IMR-90 (cell line): ENCODE measurements around the gene PRR23B. TPM values are rescaled to one million over a fixed set of nuclear protein-coding genes. Genes with fewer than 3 reads are reported as not detected.

Experiments
- ATAC-seq: fragments of 200-7000 bp; cut with Tn5 transposase; 2 replicates; pipeline ENCODE4 v1.9.1; 2020; ENCODE audit warnings: low read depth, mild to moderate bottlenecking, moderate library complexity
- BruUV-seq: library from RNA; stranded (reverse); fragments of 400-500 nt; replicated peaks from 2 replicates; lab custom pipeline; 2021; lab: Mats Ljungman, UMichigan
- CTCF ChIA-PET: fragments of 300-600 bp; formaldehyde crosslinking; extraction: SDS; loops from one replicate; lab custom pipeline; 2021; ENCODE audit warnings: antibody characterized with exemption; lab: Yijun Ruan, JAX
- POLR2A ChIA-PET: fragments of 300-600 bp; sonication (Branson Sonifier 250); formaldehyde crosslinking; loops from one replicate; lab custom pipeline; 2022; ENCODE audit warnings: antibody characterized with exemption; ENCODE audit not compliant: unreplicated experiment; lab: Charles Lee
- DNase-seq: peaks from one replicate; pipeline ENCODE4 v3.0.0; 2013
- H2AFZ ChIP-seq: replicated peaks from 2 replicates; pipeline ENCODE3; 2013; ENCODE audit warnings: low read length, mild to moderate bottlenecking; ENCODE audit not compliant: poor library complexity
- H2AK5ac ChIP-seq: 2 replicates; pipeline ENCODE4 v1.6.1; 2013; ENCODE audit warnings: low read depth, low read length, inconsistent platforms
- H2AK9ac ChIP-seq: replicated peaks from 2 replicates; pipeline ENCODE3; 2013; ENCODE audit warnings: mild to moderate bottlenecking, low read depth, low read length, moderate library complexity; ENCODE audit not compliant: poor library complexity
- H2BK120ac ChIP-seq: 2 replicates; pipeline ENCODE4 v1.6.1; 2013; ENCODE audit warnings: low read depth, low read length, inconsistent platforms
- H2BK15ac ChIP-seq: 3 replicates; pipeline ENCODE4 v1.6.1; 2013; ENCODE audit warnings: low read depth, low read length, inconsistent platforms
- H2BK20ac ChIP-seq: 2 replicates; pipeline ENCODE4 v1.6.1; 2013; ENCODE audit warnings: low read depth, mild to moderate bottlenecking, inconsistent platforms, low read length, moderate library complexity
- H2BK5ac ChIP-seq: 2 replicates; pipeline ENCODE4 v1.6.1; 2013; ENCODE audit warnings: mild to moderate bottlenecking, low read depth, low read length, inconsistent platforms; ENCODE audit not compliant: poor library complexity, severe bottlenecking
- H3K14ac ChIP-seq: replicated peaks from 2 replicates; pipeline ENCODE4 v1.6.1; 2013; ENCODE audit warnings: low read depth, low read length, inconsistent platforms
- H3K18ac ChIP-seq: 2 replicates; pipeline ENCODE4 v1.6.1; 2013; ENCODE audit warnings: low read depth, low read length, control low read depth
- H3K23ac ChIP-seq: 2 replicates; pipeline ENCODE4 v1.6.1; 2013; ENCODE audit warnings: low read depth, low read length, inconsistent platforms
- H3K27ac ChIP-seq: 2 replicates; pipeline ENCODE4 v1.5.1; 2013; ENCODE audit warnings: mild to moderate bottlenecking, control low read depth, low read length; ENCODE audit not compliant: insufficient read depth
- H3K27me3 ChIP-seq: 2 replicates; pipeline ENCODE4 v1.6.1; 2013; ENCODE audit warnings: low read length; ENCODE audit not compliant: control insufficient read depth, insufficient read depth
- H3K36me3 ChIP-seq: 2 replicates; pipeline ENCODE4 v1.6.1; 2013; ENCODE audit warnings: low read length, mixed read lengths; ENCODE audit not compliant: control insufficient read depth, insufficient read depth
- H3K4ac ChIP-seq: 2 replicates; pipeline ENCODE4 v1.6.1; 2013; ENCODE audit warnings: low read depth, low read length, inconsistent platforms
- H3K4me1 ChIP-seq: 2 replicates; pipeline ENCODE4 v1.6.1; 2013; ENCODE audit warnings: low read length, mixed read lengths; ENCODE audit not compliant: control insufficient read depth, insufficient read depth
- H3K4me2 ChIP-seq: 2 replicates; pipeline ENCODE4 v1.6.1; 2013; ENCODE audit warnings: low read depth, mild to moderate bottlenecking, control low read depth, low read length, moderate library complexity
- H3K4me3 ChIP-seq: 2 replicates; pipeline ENCODE4 v1.5.1; 2013; ENCODE audit warnings: low read depth, mild to moderate bottlenecking, control low read depth, low read length, moderate library complexity; ENCODE audit not compliant: insufficient read depth
- H3K56ac ChIP-seq: 2 replicates; pipeline ENCODE4 v1.6.1; 2013; ENCODE audit warnings: low read length, inconsistent platforms; ENCODE audit not compliant: insufficient read depth; ENCODE audit errors: extremely low read depth
- H3K79me1 ChIP-seq, 2 experiments: 2 replicates each; pipeline ENCODE4 v1.6.1; 2013; ENCODE audit warnings: low read length in 2 of 2, inconsistent platforms in 1 of 2, low read depth in 1 of 2
- H3K9ac ChIP-seq: 2 replicates; pipeline ENCODE4 v1.6.1; 2013; ENCODE audit warnings: low read depth, low read length, control low read depth
- H3K9me1 ChIP-seq: 2 replicates; pipeline ENCODE4 v1.6.1; 2013; ENCODE audit warnings: low read length, inconsistent platforms; ENCODE audit not compliant: insufficient read depth
- H3K9me3 ChIP-seq: 2 replicates; pipeline ENCODE4 v1.6.1; 2013; ENCODE audit warnings: low read length; ENCODE audit not compliant: control insufficient read depth, insufficient read depth
- H4K20me1 ChIP-seq: 2 replicates; pipeline ENCODE4 v1.6.1; 2013; ENCODE audit warnings: low read length, inconsistent platforms; ENCODE audit not compliant: insufficient read depth
- H4K5ac ChIP-seq: 2 replicates; pipeline ENCODE4 v1.6.1; 2013; ENCODE audit warnings: mild to moderate bottlenecking, low read depth, low read length, control low read depth
- H4K8ac ChIP-seq, 2 experiments: 2 replicates each; pipeline ENCODE4 v1.6.1; 2013; ENCODE audit warnings: low read depth in 2 of 2, low read length in 2 of 2, control low read depth in 1 of 2, inconsistent platforms in 1 of 2
- H4K91ac ChIP-seq: 2 replicates; pipeline ENCODE4 v1.6.1; 2013; ENCODE audit warnings: low read depth, low read length, inconsistent platforms; ENCODE audit not compliant: insufficient read depth
- CEBPB ChIP-seq: IDR thresholded peaks from 2 replicates; pipeline ENCODE4 v1.6.1; 2012; ENCODE audit warnings: low read depth, low read length, improper control_type of control experiment
- MXI1 ChIP-seq: IDR thresholded peaks from 2 replicates; pipeline ENCODE4 v1.6.1; 2012; ENCODE audit warnings: low read depth, mild to moderate bottlenecking, low read length, moderate library complexity, borderline replicate concordance
- NFE2L2 ChIP-seq: fragments of 150-350 bp; IDR thresholded peaks from 2 replicates; pipeline ENCODE4 v1.6.1; 2016; ENCODE audit warnings: low read depth, mild to moderate bottlenecking, low read length
- WGBS, 2 experiments: methylation state at CpG; one replicate each; pipeline versions ENCODE4 v1.1.5 to v1.1.7; 2013; ENCODE audit warnings: missing lambda C conversion rate in 2 of 2; ENCODE audit not compliant: insufficient read length in 1 of 2; ENCODE audit errors: extremely low coverage in 2 of 2; 5-methylcytosine and 5-hydroxymethylcytosine counted together
- dilution Hi-C: fragments of 300-500 bp; cut with HindIII; formaldehyde crosslinking; loops from one replicate; pipeline ENCODE4 v1.14.3; 2018; ENCODE audit warnings: low sequenced_read_pairs; ENCODE audit not compliant: unreplicated experiment
- in situ Hi-C: fragments of 300-500 bp; cut with MboI; formaldehyde crosslinking; loops from 3 replicates; pipeline ENCODE4 v1.14.3; 2019; ENCODE audit warnings: low sequenced_read_pairs, inconsistent platforms, mixed read lengths
- intact Hi-C: fragments of 100-400 bp; cut with micrococcal nuclease; formaldehyde crosslinking; loops from 2 replicates; pipeline ENCODE4 v1.10.0; 2022
- polyA plus RNA-seq, 3 experiments: library from polyadenylated mRNA; depleted of rRNA; stranded (reverse); fragments of >200 nt; gene quantifications; 2 replicates each; pipeline ENCODE4 v1.2.3, GENCODE V29; 2012; ENCODE audit warnings: low replicate concordance in 1 of 3
- total RNA-seq: library from RNA; depleted of rRNA; stranded (reverse); fragments of >200 nt; gene quantifications from 2 replicates; pipeline ENCODE4 v1.2.3, GENCODE V29; 2012
- TF ChIP-seq, protein P1 (sequence below): conservative IDR thresholded peaks from 2 replicates; pipeline ENCODE4 v1.5.1; 2012; ENCODE audit warnings: mild to moderate bottlenecking, low read depth, low read length, improper control_type of control experiment

Gene PRR23B
- total and polyA plus RNA-seq, 2 of the 4 experiments (the other 2 are of a cell fraction), result not detected

DNA sequence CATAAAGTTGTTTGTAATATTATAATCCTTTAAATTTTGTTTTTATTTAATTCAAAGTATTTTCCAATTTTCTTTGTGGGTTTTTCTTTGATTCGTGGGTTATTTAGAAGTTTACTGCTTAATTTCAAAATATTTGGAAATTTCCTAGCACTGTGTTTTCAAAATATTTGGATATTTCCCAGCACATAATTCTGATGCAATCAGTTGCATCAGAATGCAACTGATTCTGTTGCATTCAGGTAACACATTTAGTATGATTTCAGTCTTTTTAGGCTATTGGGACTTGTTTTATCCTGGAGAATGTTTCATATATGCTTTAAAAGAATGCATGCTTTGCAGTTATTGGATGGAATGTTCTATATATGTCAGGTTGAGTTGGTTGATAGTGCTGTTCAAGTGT, 42.2 kb upstream of the PRR23B start:
- Histone ChIP-seq H3K9ac (no peak overlapping the region), H3K9me3 (no peaks in the 10 kb centered on the region), H3K14ac (no peak overlapping the region), H2AK9ac (no peak overlapping the region), H4K8ac (no peak overlapping the region), H3K79me1 (no peaks in the 10 kb centered on the region), H2BK20ac (no peak overlapping the region), H3K9me1 (no peaks in the 10 kb centered on the region), H3K4me3 (no peak overlapping the region), H3K36me3 (no peaks in the 10 kb centered on the region), H2AK5ac (no peak overlapping the region), H2AFZ (no peak overlapping the region), H3K4me2 (no peak overlapping the region), H2BK120ac (no peak overlapping the region), H4K91ac (no peak overlapping the region), H3K56ac (no peak overlapping the region), H3K4me1 (no peaks in the 10 kb centered on the region), H2BK5ac (no peak overlapping the region), H4K20me1 (no peaks in the 10 kb centered on the region), H3K23ac (no peak overlapping the region), H3K27ac (no peak overlapping the region), H3K18ac (no peak overlapping the region), H3K27me3 (no peaks in the 10 kb centered on the region), H4K5ac (no peak overlapping the region), H3K4ac (no peak overlapping the region), H2BK15ac (no peak overlapping the region)
- POLR2A ChIA-PET, result no interaction called here
- ATAC-seq (no peak), DNase-seq (no peak)
- no peak for TF ChIP-seq MXI1
- no peak for TF ChIP-seq NFE2L2
- no peak for TF ChIP-seq CEBPB
- TF ChIP-seq, protein P1, sequence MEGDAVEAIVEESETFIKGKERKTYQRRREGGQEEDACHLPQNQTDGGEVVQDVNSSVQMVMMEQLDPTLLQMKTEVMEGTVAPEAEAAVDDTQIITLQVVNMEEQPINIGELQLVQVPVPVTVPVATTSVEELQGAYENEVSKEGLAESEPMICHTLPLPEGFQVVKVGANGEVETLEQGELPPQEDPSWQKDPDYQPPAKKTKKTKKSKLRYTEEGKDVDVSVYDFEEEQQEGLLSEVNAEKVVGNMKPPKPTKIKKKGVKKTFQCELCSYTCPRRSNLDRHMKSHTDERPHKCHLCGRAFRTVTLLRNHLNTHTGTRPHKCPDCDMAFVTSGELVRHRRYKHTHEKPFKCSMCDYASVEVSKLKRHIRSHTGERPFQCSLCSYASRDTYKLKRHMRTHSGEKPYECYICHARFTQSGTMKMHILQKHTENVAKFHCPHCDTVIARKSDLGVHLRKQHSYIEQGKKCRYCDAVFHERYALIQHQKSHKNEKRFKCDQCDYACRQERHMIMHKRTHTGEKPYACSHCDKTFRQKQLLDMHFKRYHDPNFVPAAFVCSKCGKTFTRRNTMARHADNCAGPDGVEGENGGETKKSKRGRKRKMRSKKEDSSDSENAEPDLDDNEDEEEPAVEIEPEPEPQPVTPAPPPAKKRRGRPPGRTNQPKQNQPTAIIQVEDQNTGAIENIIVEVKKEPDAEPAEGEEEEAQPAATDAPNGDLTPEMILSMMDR, result no peak
- dilution Hi-C loops (no loop called here), intact Hi-C loops (loop anchor here (10.0 kb wide), 1 partner anchor 48 kb away; no protein-coding TSS in a partner anchor), in situ Hi-C loops (no loop called here)
- no CpG with 5 or more reads among the region's 1 CpG for WGBS, 2 experiments
- no TSS peak for BruUV-seq
- CTCF ChIA-PET, result no interaction called here
